ENCODE results near the gene APOBEC2. TPM values are rescaled to one million over a fixed set of nuclear protein-coding genes. Genes with fewer than 3 reads are reported as not detected.
"Not testable (repeated sequence)": the region's sequence is repeated elsewhere in the genome, so short reads cannot be mapped to it uniquely, and the experiment has no call there.

The APOBEC2 gene
- total RNA-seq (ENCODE audit: low replicate concordance): 0.16 TPM in 1 of 2 replicates, not detected in the other

DNA sequence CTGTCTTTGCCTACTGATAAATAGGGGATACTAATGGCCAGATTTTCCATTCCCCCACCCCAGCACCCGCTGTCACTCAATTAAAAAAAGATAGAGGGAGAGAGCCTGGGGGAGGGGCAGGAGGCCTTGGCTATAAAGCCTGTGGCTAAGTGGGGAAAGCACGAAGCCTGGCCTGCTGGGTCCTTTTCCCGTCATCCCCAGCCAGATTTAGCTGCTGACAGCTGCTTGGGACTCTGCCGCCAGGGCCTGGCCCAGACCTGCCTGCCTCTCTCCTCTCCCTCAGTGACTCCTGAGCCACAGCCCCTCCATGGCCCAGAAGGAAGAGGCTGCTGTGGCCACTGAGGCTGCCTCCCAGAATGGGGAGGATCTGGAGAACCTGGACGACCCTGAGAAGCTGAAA, at the start of gene APOBEC2:
Gene APOBEC2, plus strand, starts transcription at position 162 of the 400 bp plus-strand sequence. Its CDS starts 146 bp downstream, at position 308.
- no peak within 1 kb of the TSS for H3K4me3 ChIP-seq (ENCODE audit: low read depth, low read length)
- TF ChIP-seq, protein P1, sequence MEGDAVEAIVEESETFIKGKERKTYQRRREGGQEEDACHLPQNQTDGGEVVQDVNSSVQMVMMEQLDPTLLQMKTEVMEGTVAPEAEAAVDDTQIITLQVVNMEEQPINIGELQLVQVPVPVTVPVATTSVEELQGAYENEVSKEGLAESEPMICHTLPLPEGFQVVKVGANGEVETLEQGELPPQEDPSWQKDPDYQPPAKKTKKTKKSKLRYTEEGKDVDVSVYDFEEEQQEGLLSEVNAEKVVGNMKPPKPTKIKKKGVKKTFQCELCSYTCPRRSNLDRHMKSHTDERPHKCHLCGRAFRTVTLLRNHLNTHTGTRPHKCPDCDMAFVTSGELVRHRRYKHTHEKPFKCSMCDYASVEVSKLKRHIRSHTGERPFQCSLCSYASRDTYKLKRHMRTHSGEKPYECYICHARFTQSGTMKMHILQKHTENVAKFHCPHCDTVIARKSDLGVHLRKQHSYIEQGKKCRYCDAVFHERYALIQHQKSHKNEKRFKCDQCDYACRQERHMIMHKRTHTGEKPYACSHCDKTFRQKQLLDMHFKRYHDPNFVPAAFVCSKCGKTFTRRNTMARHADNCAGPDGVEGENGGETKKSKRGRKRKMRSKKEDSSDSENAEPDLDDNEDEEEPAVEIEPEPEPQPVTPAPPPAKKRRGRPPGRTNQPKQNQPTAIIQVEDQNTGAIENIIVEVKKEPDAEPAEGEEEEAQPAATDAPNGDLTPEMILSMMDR (IDR thresholded peaks at IDR 0.05; ENCODE audit: insufficient read depth, low read length): no peak
- no peak for DNase-seq (ENCODE audit: low read depth)

DNA sequence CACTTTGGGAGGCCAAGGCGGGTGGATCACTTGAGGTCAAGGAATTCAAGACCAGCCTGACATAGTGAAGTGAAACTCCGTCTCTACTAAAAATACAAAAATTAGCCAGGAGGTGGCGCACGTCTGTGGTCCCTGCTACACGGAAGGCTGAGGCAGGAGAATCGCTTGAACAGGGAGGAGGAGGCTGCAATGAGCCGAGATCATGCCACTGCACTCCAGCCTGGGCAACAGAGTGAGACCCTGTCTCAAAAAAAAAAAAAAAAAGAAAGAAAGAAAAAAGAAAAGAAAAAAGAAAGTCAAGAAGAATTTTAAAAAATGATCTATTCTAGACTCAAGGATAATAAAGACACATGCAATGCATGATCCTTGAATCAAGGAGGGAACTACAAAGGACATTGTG, 46.8 kb upstream of the APOBEC2 start:
- TF ChIP-seq, protein P1 (IDR thresholded peaks at IDR 0.05; ENCODE audit: insufficient read depth, low read length): peak; percentile 63
- H3K4me3 ChIP-seq (ENCODE audit: low read depth, low read length): not testable (repeated sequence)
- peak; percentile 68 for DNase-seq (ENCODE audit: low read depth)

DNA sequence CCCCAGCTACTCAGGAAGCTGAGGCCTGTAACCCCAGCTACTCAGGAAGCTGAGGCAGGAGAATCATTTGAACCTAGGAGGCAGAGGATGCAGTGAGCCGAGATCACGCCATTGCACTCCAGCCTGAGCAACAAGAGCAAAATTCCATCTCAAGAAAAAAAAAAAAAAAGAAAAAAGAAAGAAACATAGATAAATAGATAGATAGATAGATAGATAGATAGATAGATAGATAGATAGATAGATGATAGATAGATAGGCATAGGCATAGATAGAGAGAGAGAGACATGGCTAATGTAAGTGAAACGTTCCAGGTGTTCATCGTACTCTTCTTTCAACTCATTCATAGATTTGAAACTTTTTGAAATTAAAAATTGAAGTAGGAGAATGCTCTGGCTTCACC, 46.0 kb upstream of the APOBEC2 start:
- DNase-seq (ENCODE audit: low read depth); H3K4me3 ChIP-seq (ENCODE audit: low read depth, low read length): not testable (repeated sequence)

DNA sequence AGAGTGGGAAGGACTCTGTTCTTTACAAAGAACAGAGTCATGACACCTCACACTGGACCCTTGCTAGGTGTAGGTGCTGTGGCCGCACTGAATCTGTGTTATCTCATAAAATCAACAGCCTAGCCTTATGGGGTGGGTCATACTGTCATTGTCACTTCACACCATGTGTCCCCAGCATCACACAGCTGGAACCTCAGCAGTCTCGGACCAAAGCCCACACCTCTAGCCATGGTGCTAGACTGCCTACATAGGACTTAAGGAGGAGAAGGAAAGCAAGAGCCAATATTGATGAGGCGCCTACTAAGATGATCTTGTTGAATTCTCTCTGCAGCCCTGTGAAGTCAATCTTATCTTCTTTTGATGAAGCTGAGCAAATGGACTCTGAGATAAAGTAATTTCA, 45.0 kb upstream of the APOBEC2 start:
- no peak for DNase-seq (ENCODE audit: low read depth)
- no peak overlapping the region for H3K4me3 ChIP-seq (ENCODE audit: low read depth, low read length)
- TF ChIP-seq, protein P1 (IDR thresholded peaks at IDR 0.05; ENCODE audit: insufficient read depth, low read length): no peak

DNA sequence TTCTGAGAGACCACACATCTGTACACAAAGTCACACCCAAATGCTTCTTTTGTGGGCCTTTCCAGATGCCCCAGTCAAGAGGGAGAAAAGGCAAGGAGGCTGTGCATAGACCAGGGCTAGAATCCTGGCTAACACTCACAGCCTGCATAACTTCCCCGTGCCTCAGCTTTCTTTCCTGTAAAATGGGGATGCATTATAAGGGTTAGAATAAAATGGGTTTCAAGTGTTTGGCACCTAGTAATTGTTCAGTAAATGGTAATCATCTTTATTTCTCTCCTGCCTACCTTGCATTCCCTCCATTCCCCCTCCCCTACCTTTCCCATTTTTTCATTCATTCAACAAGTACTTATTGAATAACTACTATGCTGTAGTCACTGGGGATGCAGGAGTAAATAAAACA, 43.3 kb upstream of the APOBEC2 start:
- DNase-seq (ENCODE audit: low read depth): no peak
- no peak overlapping the region for H3K4me3 ChIP-seq (ENCODE audit: low read depth, low read length)
- TF ChIP-seq, protein P1 (IDR thresholded peaks at IDR 0.05; ENCODE audit: insufficient read depth, low read length): no peak

DNA sequence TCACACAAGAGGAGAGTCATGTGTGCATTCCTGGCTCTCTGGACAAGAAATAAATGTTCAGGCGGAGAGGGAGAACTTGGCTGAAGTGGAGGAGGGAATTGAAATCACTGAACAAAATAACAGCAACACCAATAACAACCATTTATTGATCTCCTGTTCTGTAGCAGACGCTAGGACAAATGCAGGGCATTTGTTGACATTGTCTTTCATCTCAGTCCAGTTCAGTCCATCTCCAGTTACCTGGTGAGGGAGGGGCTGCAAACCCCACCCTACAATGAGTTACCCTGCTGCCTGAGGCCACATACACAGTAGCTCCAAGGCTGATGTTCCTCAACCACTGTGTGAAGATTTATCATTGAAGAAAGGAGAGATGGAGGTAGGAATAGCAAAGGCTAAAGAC, 41.3 kb upstream of the APOBEC2 start:
- TF ChIP-seq, protein P1 (IDR thresholded peaks at IDR 0.05; ENCODE audit: insufficient read depth, low read length): no peak
- no peak for DNase-seq (ENCODE audit: low read depth)
- H3K4me3 ChIP-seq (ENCODE audit: low read depth, low read length): no peak overlapping the region

DNA sequence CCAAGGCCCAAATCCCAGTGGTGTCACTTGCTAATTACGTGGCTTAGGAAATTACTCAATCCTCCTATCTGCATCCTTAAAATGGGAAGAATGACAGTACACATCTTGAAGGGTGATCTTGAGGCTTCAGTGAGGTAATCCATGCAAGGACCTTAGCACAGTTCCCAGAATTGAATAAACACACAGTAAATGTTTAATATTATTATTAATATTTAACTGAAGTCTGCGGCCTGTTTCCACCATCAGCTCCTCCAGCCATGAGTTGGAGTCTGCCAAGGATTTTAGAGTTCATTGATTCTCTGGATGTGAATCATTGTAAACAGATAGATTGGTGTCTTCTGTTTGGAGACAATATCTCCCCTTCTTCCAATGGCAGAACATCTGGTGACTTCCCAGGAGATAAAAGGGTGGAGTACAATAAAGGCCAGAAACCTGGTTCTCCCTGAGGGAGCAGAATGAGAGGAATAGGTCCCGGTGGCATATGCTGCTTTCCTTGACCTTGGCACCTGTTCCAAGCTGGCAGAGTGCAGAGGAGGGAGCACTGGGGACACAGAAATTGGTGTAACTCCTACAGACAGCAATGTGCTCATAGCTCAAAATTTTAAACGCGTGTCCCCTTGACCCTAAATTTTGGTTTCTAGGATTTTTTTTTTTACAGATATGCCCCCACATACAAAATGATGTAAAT, 39.4 kb upstream of the APOBEC2 start:
- no peak overlapping the region for H3K4me3 ChIP-seq (ENCODE audit: low read depth, low read length)
- no peak for DNase-seq (ENCODE audit: low read depth)
- TF ChIP-seq, protein P1 (IDR thresholded peaks at IDR 0.05; ENCODE audit: insufficient read depth, low read length): no peak

Data from fibroblast of the aortic adventitia (primary cell).